Large intestine (tissue), 3 donors: ENCODE data around the gene GALNT14. TPM values are rescaled to one million over a fixed set of nuclear protein-coding genes. Genes with fewer than 3 reads are reported as not detected.

Experiments
- DNase-seq, 2 donors: peaks; one replicate each; pipeline versions ENCODE4 v3.0.0 to v3.0.0-alpha.2; 2013
- H3K27ac ChIP-seq: one replicate; pipeline ENCODE4 v1.5.1; 2013; ENCODE audit warnings: low read length
- H3K27me3 ChIP-seq: 2 replicates; pipeline ENCODE4 v1.6.1; 2013; ENCODE audit warnings: low read length; ENCODE audit not compliant: control insufficient read depth, insufficient read depth
- H3K36me3 ChIP-seq: 2 replicates; pipeline ENCODE4 v1.6.1; 2013; ENCODE audit warnings: low read length; ENCODE audit not compliant: control insufficient read depth, insufficient read depth
- H3K4me1 ChIP-seq: one replicate; pipeline ENCODE4 v1.6.1; 2013; ENCODE audit warnings: low read length; ENCODE audit not compliant: control insufficient read depth, insufficient read depth
- H3K4me3 ChIP-seq: one replicate; pipeline ENCODE4 v1.5.1; 2013; ENCODE audit warnings: low read length
- H3K9me3 ChIP-seq: one replicate; pipeline ENCODE4 v1.6.1; 2013; ENCODE audit warnings: mild to moderate bottlenecking, low read depth, low read length, moderate library complexity; ENCODE audit not compliant: control insufficient read depth
- WGBS: methylation state at CpG from one replicate; pipeline ENCODE4 v1.1.5; 2013; ENCODE audit warnings: low lambda C conversion rate; ENCODE audit not compliant: insufficient coverage; 5-methylcytosine and 5-hydroxymethylcytosine counted together
- polyA plus RNA-seq: library from polyadenylated mRNA; unstranded; fragments of 120-200 nt; gene quantifications from one replicate; pipeline ENCODE4 v1.2.1, GENCODE V29; 2013

The GALNT14 gene
- polyA plus RNA-seq, 1 donor: 3.1 TPM

DNA sequence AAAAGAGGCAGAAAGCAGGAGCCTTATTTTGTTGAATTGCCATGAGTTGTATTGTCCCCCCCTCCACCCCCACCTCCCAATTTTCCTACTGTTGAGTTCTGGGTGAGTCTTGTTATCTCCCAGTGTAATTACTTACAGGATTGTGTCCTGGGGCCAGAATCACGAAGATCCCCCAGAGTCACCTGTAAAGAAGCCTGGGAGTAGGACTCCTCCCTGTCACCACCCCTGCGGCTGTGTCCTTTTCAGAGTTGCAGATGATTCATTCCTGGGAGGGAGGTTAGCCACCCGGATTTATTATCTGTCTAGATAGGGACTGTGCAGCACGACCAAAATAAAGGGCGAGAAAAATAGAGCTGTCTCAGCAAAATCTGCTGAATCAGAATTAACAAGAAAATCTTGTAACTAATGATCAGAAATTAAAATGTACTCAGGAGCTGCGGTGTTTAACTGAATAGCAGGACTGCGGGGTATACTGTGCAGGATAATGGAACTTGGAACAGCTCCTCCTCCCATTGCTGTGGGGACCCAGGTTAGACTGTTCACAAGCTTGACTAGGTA, 249.3 kb downstream of the GALNT14 start:
- Histone ChIP-seq H3K4me1 (no peaks in the 10 kb centered on the region), H3K27me3 (peaks cover 3% of the 10 kb centered on the region), H3K4me3 (no peak overlapping the region), H3K9me3 (no peaks in the 10 kb centered on the region), H3K27ac (no peak overlapping the region), H3K36me3 (no peaks in the 10 kb centered on the region)
- WGBS: 49% methylated on average over 2 of the region's 7 CpGs
- no peak for DNase-seq

DNA sequence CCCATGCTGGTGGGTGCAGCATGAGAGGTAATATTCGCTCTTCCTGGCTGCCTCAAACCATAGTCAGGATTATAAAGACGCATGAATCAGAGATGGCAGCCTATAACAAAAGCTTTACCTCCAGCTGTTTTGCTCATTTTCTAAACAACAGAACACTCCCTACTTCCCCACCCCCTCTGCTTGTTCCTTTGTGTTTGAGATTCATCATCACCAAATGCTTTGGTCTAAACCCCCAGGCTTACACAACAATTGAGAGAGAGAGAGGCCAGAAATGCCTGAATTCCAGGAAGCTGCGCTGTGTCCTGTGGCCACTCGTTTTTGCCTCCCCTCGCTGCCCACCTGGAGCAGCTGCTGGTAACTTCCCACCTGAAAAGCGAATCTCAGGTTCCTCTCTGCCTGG, 252.2 kb downstream of the GALNT14 start:
- Histone ChIP-seq H3K27me3 (peaks cover 3% of the 10 kb centered on the region), H3K4me3 (no peak overlapping the region), H3K4me1 (no peaks in the 10 kb centered on the region), H3K9me3 (no peaks in the 10 kb centered on the region), H3K27ac (no peak overlapping the region), H3K36me3 (no peaks in the 10 kb centered on the region)
- DNase-seq: no peak
- 100% methylated on average over 1 of the region's 6 CpGs for WGBS

DNA sequence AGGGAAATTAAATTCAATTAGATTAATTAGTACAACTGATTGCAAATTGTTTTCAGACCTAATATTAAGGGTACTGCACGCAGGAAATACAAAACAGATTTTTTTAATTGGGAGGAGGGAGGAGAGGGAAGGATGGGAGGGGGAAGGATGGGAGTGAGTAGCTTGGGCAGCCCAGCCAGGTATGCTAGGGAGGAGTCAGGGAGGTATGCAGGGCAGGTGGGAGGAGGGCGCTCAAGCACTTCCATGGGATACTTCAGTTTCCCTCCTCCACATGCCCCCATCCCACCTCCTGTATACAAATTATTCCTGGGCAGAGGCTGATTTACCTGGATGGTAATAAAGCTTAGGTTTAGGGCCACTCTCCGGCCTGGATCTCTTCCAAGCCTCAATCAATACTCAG, 254.4 kb downstream of the GALNT14 start:
- Histone ChIP-seq H3K4me3 (no peak overlapping the region), H3K27ac (no peak overlapping the region), H3K9me3 (no peaks in the 10 kb centered on the region), H3K27me3 (no peaks in the 10 kb centered on the region), H3K4me1 (no peaks in the 10 kb centered on the region), H3K36me3 (no peaks in the 10 kb centered on the region)
- DNase-seq: no peak
- WGBS: no CpG with 5 or more reads among the region's 3 CpGs

DNA sequence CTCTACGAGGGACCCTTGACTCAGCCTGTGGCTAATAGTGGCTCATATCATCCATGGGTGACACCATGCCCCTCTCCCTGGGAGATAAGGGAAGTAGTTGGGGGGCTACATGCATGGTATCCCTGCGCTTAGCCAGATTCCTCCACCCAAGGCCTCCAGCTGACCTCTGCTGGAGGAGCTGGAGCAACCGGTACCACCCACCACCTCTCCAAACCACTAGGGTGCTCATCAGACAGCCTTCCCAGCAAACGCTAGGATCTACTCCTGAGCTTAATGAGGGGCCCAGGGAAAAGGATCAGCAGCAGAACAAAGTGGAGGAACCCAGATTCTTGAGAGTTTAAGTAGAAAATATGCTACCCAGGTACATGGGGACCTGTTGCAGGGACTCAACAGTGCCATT, 255.1 kb downstream of the GALNT14 start:
- H3K4me3 ChIP-seq: no peak overlapping the region
- no CpG with 5 or more reads among the region's 4 CpGs for WGBS
- DNase-seq: no peak
- no peaks in the 10 kb centered on the region for H3K36me3 ChIP-seq
- no peaks in the 10 kb centered on the region for H3K4me1 ChIP-seq
- no peak overlapping the region for H3K27ac ChIP-seq
- H3K9me3 ChIP-seq: no peaks in the 10 kb centered on the region
- no peaks in the 10 kb centered on the region for H3K27me3 ChIP-seq

DNA sequence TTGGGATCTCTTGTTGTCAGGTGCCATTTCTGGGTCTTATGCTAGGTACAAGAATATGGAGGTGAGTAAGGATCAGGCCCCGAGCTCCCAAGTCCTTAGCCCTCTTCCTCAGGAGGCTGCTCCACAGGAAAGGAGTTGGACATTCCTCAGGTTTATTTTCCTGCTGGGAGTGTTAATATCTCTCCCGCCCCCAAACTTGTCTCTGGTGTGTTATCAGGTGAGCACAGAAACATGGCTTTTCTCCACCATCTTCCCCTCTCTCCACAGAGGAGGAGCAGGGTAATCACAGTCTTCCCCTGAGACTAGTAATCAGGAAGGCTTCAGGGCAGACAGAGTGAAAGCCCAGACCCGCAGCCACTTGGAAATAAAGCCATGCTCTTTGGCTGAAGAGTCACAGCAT, 257.7 kb downstream of the GALNT14 start:
- no peak for DNase-seq
- Histone ChIP-seq H3K27me3 (no peaks in the 10 kb centered on the region), H3K4me1 (no peaks in the 10 kb centered on the region), H3K9me3 (no peaks in the 10 kb centered on the region), H3K36me3 (no peaks in the 10 kb centered on the region), H3K4me3 (no peak overlapping the region), H3K27ac (no peak overlapping the region)
- no CpG with 5 or more reads among the region's 3 CpGs for WGBS

DNA sequence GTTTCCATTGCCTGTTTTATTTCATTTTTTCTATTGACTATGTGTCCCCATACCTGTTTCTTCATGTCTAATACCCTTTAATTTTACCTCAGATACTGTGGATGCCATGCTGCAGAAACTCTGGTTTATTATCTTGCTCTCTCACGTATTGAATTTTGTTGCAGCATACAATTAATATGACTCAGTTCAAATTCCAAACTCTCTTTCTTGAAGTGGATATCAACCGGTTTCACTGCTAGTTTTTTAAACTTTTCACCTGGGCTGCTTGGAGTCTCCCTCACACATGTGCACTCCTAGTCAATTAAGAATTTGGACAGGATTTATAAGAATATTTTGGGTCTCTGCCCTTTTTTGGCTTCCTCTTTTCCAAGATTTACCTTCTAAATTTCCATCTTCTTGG, 260.4 kb downstream of the GALNT14 start:
- no peaks in the 10 kb centered on the region for H3K36me3 ChIP-seq
- no peak for DNase-seq
- H3K9me3 ChIP-seq: no peaks in the 10 kb centered on the region
- no CpG with 5 or more reads among the region's 2 CpGs for WGBS
- H3K27ac ChIP-seq: no peak overlapping the region
- no peak overlapping the region for H3K4me3 ChIP-seq
- no peaks in the 10 kb centered on the region for H3K4me1 ChIP-seq
- H3K27me3 ChIP-seq: no peaks in the 10 kb centered on the region

DNA sequence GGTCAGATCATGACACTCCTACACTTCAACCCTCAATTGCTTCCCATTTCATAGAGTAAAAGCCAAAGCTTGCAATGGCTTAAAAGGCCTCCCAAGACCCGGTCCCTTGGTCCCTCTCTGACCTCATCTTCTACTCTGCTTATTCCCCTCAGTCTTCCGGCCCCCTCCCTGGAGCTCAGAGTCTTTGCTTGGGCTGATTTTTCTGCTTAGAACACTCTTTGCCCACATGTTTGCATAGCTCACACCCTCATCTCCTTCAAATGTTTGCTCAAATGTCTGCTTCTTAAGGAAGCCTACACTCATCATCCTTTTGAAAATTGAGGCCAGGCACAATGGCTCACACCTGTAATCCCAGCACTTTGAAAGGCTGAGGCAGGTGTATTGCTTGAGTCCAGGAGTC, 265.4 kb downstream of the GALNT14 start:
- WGBS: 17% methylated on average over 1 of the region's 2 CpGs
- Histone ChIP-seq H3K27me3 (peaks cover 5% of the 10 kb centered on the region), H3K4me3 (no peak overlapping the region), H3K27ac (no peak overlapping the region), H3K9me3 (no peaks in the 10 kb centered on the region), H3K36me3 (no peaks in the 10 kb centered on the region), H3K4me1 (no peaks in the 10 kb centered on the region)
- DNase-seq: no peak

DNA sequence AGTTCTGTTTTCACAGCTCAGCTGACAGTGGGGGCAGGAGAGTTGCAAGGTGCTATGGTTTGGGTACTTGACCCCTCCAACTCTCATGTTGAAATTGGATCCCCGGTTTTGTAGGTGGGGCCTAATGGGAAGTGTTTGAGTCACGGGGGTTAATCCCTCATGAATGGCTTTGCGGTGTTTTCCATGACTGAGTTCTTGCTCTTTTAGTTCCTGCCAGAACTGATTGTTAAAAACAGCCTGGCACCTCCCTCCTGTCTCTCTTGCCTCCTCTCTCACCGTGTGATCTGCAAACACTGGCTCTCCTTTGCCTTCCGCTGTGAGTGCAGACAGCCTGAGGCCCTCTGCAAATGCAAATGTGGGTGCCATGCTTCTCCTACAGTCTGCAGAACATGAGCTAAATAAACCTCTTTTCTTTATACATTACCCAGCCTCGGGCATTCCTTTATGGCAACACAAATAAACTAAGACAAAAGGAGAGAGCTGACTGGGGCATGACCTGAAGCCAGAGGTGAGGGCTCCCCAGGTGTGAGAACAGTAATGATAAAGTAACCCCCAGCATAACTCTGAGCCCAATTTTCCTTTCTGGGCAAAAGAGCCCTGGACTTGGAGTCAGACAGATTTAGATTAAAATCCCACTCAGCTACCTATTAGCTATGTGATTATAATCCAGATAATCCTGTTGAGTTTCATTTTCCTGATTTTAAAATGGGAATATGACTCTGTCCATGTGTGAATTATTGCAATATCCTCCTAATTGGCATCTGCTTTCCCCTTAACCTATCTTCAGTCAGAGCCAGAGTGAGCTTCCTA, 266.1 kb downstream of the GALNT14 start:
- H3K27me3 ChIP-seq: peaks cover 5% of the 10 kb centered on the region
- no peak overlapping the region for H3K27ac ChIP-seq
- H3K9me3 ChIP-seq: no peaks in the 10 kb centered on the region
- no peaks in the 10 kb centered on the region for H3K36me3 ChIP-seq
- no peaks in the 10 kb centered on the region for H3K4me1 ChIP-seq
- DNase-seq: no peak
- no peak overlapping the region for H3K4me3 ChIP-seq
- WGBS: 40% methylated on average over 1 of the region's 6 CpGs

DNA sequence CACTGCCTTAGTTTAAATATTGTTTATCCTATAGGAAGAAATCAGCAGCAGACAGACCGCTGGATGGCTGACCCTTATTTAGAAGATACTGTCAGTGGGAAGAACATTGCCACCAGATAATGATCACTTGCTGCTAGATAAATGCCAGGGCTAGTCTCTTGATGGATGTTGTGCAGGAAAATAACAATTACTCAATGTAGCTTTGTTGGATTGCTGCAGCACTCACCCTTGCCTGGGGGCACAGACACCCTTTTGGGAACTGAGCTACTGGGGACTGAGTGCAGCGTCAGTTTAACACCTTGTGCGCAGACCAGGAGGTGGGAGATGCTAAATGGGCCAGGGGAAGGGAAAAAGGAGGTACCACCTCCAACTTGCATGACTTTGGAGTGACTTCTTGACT, 266.8 kb downstream of the GALNT14 start:
- Histone ChIP-seq H3K4me1 (no peaks in the 10 kb centered on the region), H3K4me3 (no peak overlapping the region), H3K27ac (no peak overlapping the region), H3K9me3 (no peaks in the 10 kb centered on the region), H3K36me3 (no peaks in the 10 kb centered on the region), H3K27me3 (peaks cover 5% of the 10 kb centered on the region)
- WGBS: no CpG with 5 or more reads among the region's 3 CpGs
- DNase-seq: no peak

DNA sequence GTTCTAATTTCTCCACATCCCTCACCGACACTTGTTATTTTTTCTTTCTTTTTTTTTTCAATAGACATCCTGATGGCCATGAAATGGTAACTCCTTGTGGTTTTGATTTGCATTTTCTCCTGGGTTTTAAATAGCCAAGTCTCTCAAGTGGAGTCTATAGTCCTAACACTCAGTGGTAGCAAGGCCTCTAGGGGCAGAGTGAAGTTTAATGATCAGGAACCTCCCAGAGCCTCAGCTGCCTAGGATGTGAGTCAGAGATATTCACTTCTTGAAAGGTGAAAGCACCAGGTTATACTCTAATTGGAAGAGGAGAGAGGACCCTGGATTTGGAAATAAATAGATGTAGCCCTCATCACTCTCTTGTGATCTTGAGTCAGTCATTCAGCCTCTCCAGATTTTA, 268.3 kb downstream of the GALNT14 start:
- Histone ChIP-seq H3K36me3 (no peaks in the 10 kb centered on the region), H3K27ac (no peak overlapping the region), H3K4me3 (no peak overlapping the region), H3K9me3 (no peaks in the 10 kb centered on the region), H3K4me1 (no peaks in the 10 kb centered on the region), H3K27me3 (peaks cover 7% of the 10 kb centered on the region)
- DNase-seq: no peak
- WGBS: no CpG with 5 or more reads among the region's 1 CpG

DNA sequence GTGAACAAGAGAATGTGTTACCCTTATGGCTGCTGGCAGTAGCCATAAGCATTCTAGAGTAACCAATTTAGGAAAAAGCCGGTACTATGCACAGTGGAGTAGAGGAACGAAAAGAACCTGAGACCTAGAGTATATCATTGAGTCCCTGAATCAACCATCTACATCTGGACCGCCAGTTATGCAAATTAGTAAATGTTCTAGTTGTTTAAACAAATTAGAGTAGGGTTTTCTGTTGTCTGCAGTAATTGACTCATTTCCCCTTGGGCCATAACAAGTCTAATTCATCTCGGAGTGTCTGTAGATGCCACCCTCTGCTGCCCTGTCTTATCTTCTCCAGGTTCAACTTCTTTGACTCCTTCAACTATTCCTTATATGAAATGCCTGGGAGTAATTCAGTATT, 270.9 kb downstream of the GALNT14 start:
- no peak for DNase-seq
- H3K4me3 ChIP-seq: no peak overlapping the region
- H3K9me3 ChIP-seq: no peaks in the 10 kb centered on the region
- H3K36me3 ChIP-seq: no peaks in the 10 kb centered on the region
- no peaks in the 10 kb centered on the region for H3K4me1 ChIP-seq
- H3K27ac ChIP-seq: no peak overlapping the region
- WGBS: 100% methylated on average over 1 of the region's 4 CpGs
- peaks cover 7% of the 10 kb centered on the region for H3K27me3 ChIP-seq
